ENCODE data around the gene STRBP.
"Not testable (repeated sequence)": the region's sequence is repeated elsewhere in the genome, so short reads cannot be mapped to it uniquely, and the experiment has no call there.

The STRBP gene

DNA sequence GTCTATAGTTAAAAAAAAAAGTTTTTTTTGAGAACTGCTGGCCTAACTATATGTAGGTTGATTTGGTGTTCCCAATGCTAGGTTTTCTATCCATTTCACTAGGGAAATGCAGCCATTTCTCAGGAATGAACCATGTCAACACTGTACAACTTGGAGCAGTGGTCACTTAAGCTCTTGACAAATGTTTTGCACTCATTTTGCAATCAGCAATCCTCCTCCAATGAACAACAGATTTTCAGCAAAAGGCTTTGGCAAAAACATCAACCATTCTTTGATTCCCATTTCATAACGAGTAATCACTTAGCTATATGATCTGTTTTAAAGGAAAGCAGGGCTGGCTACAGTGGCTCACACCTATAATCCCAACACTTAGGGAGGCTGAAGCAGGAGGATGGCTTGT is 17.9 kb downstream of the STRBP start:
- TF ChIP-seq, protein P1, sequence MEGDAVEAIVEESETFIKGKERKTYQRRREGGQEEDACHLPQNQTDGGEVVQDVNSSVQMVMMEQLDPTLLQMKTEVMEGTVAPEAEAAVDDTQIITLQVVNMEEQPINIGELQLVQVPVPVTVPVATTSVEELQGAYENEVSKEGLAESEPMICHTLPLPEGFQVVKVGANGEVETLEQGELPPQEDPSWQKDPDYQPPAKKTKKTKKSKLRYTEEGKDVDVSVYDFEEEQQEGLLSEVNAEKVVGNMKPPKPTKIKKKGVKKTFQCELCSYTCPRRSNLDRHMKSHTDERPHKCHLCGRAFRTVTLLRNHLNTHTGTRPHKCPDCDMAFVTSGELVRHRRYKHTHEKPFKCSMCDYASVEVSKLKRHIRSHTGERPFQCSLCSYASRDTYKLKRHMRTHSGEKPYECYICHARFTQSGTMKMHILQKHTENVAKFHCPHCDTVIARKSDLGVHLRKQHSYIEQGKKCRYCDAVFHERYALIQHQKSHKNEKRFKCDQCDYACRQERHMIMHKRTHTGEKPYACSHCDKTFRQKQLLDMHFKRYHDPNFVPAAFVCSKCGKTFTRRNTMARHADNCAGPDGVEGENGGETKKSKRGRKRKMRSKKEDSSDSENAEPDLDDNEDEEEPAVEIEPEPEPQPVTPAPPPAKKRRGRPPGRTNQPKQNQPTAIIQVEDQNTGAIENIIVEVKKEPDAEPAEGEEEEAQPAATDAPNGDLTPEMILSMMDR (IDR thresholded peaks at IDR 0.05; ENCODE audit: extremely low read depth, missing control alignments), result no peak
- no peak for DNase-seq (ENCODE audit: low spot score)

DNA sequence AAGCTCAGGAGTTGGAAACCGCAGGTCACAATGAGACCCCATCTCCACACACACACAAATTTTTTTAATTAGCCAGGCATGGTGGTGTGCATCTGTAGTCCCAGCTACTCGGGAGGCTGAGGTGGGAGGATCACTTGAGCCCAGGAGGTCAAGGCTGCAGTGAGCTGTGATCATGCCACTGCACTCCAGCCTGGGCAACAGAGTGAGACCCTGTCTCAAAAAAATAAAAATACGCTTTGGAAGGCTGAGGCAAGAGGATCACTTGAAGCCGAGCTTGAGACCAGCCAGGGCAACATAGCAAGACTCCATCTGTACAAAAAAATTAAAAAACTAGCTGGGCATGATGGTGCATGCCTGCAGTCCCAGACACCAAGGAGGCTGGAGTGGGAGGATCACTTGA is 19.2 kb downstream of the STRBP start:
- not testable (repeated sequence) for DNase-seq (ENCODE audit: low spot score)

DNA sequence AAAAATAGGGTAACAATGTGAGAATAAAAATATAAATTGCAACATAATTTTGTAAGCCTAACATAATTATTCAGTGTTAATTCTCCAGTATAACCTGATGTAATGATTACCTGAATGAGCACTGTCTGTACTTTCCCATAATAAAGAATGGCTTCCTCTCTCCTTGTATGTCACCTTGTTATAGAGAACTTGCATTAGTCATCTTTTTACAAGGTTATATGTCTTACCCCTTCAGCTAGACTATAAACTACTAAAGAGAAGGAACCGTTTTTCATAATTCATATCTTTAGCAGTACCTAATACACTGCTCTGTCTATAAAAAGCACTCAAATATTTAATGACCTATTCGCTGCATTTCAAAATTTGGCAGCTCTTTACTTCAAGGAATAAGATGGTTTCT is 19.8 kb downstream of the STRBP start:
- DNase-seq (ENCODE audit: low spot score), result no peak
- TF ChIP-seq, protein P1 (IDR thresholded peaks at IDR 0.05; ENCODE audit: extremely low read depth, missing control alignments), result no peak

DNA sequence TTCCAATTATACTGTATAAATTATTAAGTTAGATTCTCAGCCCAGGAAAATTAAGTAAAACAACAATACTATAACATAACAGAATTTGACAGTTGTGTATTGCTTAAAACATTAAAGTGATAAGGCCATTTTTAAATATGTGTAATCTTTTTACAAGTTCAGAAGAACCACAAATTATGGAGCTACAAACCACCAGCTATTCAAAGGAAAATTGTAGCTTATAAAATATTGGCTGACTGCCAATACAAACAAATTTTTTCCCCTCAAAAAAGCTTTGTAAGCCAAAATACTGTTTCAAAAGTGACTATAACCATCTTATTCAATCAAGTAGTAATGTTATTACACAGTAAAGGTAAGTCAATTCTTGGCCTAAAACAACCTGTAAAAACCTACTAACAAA is 21.9 kb downstream of the STRBP start:
- TF ChIP-seq, protein P1 (IDR thresholded peaks at IDR 0.05; ENCODE audit: extremely low read depth, missing control alignments), result no peak
- DNase-seq (ENCODE audit: low spot score), result no peak

DNA sequence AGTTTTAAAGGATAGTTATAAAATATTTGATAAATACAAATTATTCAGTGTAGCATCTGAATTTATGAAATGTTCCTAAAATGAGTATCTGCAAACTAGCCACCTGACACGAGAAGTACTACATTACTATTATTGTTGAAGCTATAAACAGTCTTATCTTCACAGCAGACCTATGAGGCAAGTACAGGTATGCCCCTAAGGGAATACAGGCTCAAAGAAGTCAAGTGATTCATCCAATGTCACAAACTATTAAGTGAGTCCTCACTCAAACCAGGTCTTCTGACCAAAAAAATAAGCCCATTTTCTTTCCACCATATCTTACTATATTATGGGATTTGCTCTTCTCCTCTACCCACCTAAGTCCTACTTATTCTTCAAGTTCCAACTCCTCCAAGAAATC is 28.7 kb downstream of the STRBP start:
- no peak for DNase-seq (ENCODE audit: low spot score)
- TF ChIP-seq, protein P1 (IDR thresholded peaks at IDR 0.05; ENCODE audit: extremely low read depth, missing control alignments), result no peak

DNA sequence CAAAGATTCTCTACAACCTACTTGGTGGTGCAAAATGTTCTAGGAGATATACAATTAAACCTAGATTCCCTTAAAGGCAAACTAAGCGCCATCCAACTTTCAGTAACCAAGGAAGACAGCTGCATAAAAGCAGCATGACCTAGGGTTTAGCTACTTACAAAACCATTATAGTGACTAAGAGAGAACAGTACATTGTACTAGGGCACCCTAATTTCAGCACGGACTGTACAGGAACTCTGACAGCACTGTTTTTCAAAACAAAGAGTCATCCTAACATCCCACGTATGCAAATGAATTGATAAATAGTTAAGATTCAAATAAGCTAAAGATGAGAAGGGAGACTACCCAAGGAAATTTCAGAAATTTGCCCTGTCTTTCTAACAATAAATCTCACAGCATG is 30.0 kb downstream of the STRBP start:
- TF ChIP-seq, protein P1 (IDR thresholded peaks at IDR 0.05; ENCODE audit: extremely low read depth, missing control alignments), result no peak
- peak; percentile 18 for DNase-seq (ENCODE audit: low spot score)

DNA sequence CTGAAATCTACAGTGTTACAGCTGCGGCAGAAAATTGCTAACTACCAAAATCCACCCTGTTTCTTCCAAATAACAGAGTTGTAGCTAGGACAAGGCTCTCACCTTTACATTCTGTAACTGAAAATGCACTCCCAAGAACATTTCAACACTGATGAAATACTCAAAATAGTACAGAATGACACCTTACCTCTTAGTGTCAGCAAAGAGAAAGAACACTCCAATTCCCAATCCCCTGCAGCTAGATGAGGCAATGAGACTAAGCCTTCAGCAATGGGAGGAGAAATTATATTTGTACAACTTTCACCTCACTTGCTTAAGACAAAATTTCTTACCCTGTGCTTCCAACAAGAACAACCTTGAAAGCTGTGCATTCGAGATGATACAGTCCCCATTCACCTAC is 31.2 kb downstream of the STRBP start:
- no peak for DNase-seq (ENCODE audit: low spot score)
- TF ChIP-seq, protein P1 (IDR thresholded peaks at IDR 0.05; ENCODE audit: extremely low read depth, missing control alignments), result no peak

DNA sequence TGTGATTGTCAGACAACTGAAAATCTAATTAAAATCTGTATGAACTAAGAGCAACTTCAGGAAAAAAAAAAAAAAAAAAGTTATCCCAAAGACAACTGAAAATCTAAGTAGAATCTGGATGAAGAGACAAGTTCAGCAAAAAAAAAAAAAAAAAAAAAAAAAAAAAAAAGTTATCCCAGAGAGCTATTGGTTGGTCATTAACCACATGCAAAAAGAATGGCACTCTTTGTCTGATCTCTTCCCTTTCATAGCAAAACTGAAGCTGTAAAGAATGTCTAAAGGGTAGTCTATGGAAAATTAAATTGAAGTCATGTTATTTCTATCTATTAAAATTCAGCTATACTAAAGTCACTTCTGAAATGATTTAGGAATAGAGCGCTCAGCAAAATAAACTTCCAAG is 32.9 kb downstream of the STRBP start:
- no peak for DNase-seq (ENCODE audit: low spot score)
- TF ChIP-seq, protein P1 (IDR thresholded peaks at IDR 0.05; ENCODE audit: extremely low read depth, missing control alignments), result no peak

Data from GM20000 (cell line).